Astrocyte (in vitro differentiated cells and primary cell): ENCODE data around the gene PNPLA6.

Source experiments
- EZH2 ChIP-seq: IDR thresholded peaks from 2 replicates; pipeline ENCODE4 v1.6.1; 2012; ENCODE audit warnings: mild to moderate bottlenecking, low read length, inconsistent platforms; ENCODE audit not compliant: insufficient read depth
- TF ChIP-seq, protein P1 (sequence below): IDR thresholded peaks from 2 replicates; pipeline ENCODE4 v1.5.1; 2011; ENCODE audit warnings: low read depth, mild to moderate bottlenecking, inconsistent platforms, low read length, moderate library complexity; ENCODE audit not compliant: insufficient read depth

DNA sequence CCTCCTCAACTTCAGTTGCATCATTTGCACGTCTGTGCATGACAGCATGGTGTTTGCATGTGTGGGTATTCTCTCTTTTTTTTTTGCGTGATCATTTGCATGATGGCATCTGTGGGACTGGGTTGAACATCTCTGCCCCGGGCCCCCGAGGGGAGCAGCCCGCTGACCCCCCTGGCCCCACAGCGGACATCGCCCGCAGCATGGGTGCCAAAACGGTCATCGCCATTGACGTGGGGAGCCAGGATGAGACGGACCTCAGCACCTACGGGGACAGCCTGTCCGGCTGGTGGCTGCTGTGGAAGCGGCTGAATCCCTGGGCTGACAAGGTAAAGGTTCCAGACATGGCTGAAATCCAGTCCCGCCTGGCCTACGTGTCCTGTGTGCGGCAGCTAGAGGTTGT lies 23.1 kb downstream of the PNPLA6 start:
- TF ChIP-seq, protein P1, sequence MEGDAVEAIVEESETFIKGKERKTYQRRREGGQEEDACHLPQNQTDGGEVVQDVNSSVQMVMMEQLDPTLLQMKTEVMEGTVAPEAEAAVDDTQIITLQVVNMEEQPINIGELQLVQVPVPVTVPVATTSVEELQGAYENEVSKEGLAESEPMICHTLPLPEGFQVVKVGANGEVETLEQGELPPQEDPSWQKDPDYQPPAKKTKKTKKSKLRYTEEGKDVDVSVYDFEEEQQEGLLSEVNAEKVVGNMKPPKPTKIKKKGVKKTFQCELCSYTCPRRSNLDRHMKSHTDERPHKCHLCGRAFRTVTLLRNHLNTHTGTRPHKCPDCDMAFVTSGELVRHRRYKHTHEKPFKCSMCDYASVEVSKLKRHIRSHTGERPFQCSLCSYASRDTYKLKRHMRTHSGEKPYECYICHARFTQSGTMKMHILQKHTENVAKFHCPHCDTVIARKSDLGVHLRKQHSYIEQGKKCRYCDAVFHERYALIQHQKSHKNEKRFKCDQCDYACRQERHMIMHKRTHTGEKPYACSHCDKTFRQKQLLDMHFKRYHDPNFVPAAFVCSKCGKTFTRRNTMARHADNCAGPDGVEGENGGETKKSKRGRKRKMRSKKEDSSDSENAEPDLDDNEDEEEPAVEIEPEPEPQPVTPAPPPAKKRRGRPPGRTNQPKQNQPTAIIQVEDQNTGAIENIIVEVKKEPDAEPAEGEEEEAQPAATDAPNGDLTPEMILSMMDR = no peak
- no peak for TF ChIP-seq EZH2
